GM12878 (cell line): ENCODE data around the gene DIPK1A.

Experiments
- ATF2 ChIP-seq: IDR thresholded peaks from 2 replicates; pipeline ENCODE4 v1.6.1; 2012; ENCODE audit warnings: low read length, inconsistent platforms
- ATF3 ChIP-seq: IDR thresholded peaks from 2 replicates; pipeline ENCODE4 v1.6.1; 2011; ENCODE audit warnings: low read depth, mild to moderate bottlenecking, low read length, moderate library complexity, borderline replicate concordance; ENCODE audit errors: extremely low read depth
- CTCF ChIP-seq, 3 experiments: IDR thresholded peaks in 2 of 3; conservative IDR thresholded peaks in 1 of 3; 2 replicates each; pipeline ENCODE4 v1.5.1; 2011; ENCODE audit warnings: low read depth in 3 of 3, low read length in 3 of 3, mild to moderate bottlenecking in 3 of 3, control low read depth in 2 of 3, moderate library complexity in 2 of 3, inconsistent platforms in 1 of 3, mixed read lengths in 1 of 3; ENCODE audit not compliant: control insufficient read depth in 2 of 3, insufficient read depth in 1 of 3; ENCODE audit errors: extremely low read depth in 1 of 3
- EZH2 ChIP-seq: IDR thresholded peaks from 2 replicates; pipeline ENCODE4 v1.6.1; 2012; ENCODE audit warnings: low read depth, mild to moderate bottlenecking, control low read depth, inconsistent platforms, low read length, borderline replicate concordance; ENCODE audit not compliant: control insufficient read depth
- HDAC6 ChIP-seq: fragments of 200-600 bp; sonication (generic); IDR thresholded peaks from one replicate; pipeline ENCODE4 v1.8.0; 2017; ENCODE audit warnings: antibody characterized with exemption; ENCODE audit not compliant: unreplicated experiment
- NR2C2 ChIP-seq: IDR thresholded peaks from 2 replicates; pipeline ENCODE4 v1.6.1; 2011; ENCODE audit warnings: borderline replicate concordance, low read depth; ENCODE audit not compliant: control insufficient read depth, insufficient read length
- POLR2A ChIP-seq: IDR thresholded peaks from 2 replicates; pipeline ENCODE4 v1.6.1; 2011; ENCODE audit warnings: low read depth, mild to moderate bottlenecking, low read length
- RAD21 ChIP-seq: IDR thresholded peaks from 2 replicates; pipeline ENCODE4 v1.6.1; 2011; ENCODE audit warnings: mild to moderate bottlenecking, low read depth, low read length, moderate library complexity; ENCODE audit not compliant: insufficient read depth
- REST ChIP-seq: IDR thresholded peaks from 2 replicates; pipeline ENCODE4 v1.6.1; 2012; ENCODE audit warnings: mild to moderate bottlenecking, low read depth, low read length
- TCF12 ChIP-seq: IDR thresholded peaks from 2 replicates; pipeline ENCODE4 v1.6.1; 2011; ENCODE audit warnings: low read depth, mild to moderate bottlenecking, low read length

GRCh38 chr1:92969517-92969916 lies 8.3 kb upstream of the DIPK1A start:
- TF ChIP-seq CTCF (IDR thresholded peaks at IDR 0.05 in 2 of 3, conservative IDR thresholded peaks at IDR 0.05 in 1 of 3; ENCODE audit: control insufficient read depth in 2 of 3, extremely low read depth in 1 of 3, insufficient read depth in 1 of 3, low read depth in 3 of 3, low read length in 3 of 3) (no peak), POLR2A (no peak), REST (no peak), TCF12 (no peak), HDAC6 (no peak), NR2C2 (no peak), EZH2 (no peak), ATF3 (no peak), ATF2 (no peak), RAD21 (no peak)
